C4-2B (cell line): ENCODE measurements around the gene DAZL.

Experiments
- CTCF ChIP-seq: fragments of 450-650 bp; conservative IDR thresholded peaks from 2 replicates; pipeline ENCODE4 v1.5.1; 2017; ENCODE audit warnings: mild to moderate bottlenecking
- ZFX ChIP-seq: fragments of 450-650 bp; IDR thresholded peaks from 2 replicates; pipeline ENCODE4 v1.6.1; 2017

- TF ChIP-seq CTCF (no peak), ZFX (no peak)
Measured at GRCh38 chr3:16570113-16570512, 35.1 kb downstream of the DAZL start.
